SW 1271 (cell line): ENCODE results near the gene ZNF33A.
"Not testable (repeated sequence)": the region's sequence is repeated elsewhere in the genome, so short reads cannot be mapped to it uniquely, and the experiment has no call there.

ENCODE experiments used
- DNase-seq, 2 experiments: peaks; one replicate each; lab custom pipeline; 2025; lab: John Stamatoyannopoulos, UW

ZNF33A gene

DNA sequence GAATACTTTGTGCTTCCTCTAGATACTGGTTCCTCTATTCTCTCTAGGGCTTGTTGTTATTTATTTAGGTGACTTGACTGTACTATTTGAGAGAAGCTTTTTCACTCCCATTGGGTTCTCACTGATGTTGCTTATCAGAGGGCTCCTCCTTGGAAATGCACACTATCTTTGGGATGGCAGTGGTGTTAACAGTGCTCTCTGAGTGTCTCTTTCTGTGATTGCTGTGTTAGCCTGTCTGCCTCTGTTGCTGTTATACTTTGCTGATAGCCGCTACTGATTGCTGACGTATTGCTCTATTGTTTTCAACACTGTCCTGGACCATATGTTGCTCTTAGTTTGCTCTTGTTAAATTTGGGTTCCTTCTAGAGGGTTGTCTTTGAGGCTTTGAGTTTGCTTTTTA, 34.7 kb downstream of the ZNF33A start:
- no peak for DNase-seq

DNA sequence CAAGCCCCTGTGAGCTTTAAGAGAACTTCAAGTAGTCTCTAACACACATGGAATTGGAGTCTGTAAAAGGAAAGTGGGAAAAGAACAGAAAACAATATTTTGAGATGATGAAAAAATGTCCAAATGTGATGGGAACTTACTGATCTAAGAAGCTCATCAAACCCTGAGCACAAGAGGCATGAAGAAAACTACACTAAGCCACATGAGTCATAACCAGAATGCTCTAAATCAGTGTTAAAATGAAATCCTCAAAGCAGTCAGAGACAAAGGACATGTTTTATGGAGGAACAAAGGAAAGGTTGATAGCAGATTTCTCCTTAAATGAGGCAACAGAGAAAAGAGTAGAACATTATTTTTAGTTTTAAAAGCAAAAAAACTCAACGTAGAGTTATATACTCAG, 37.2 kb downstream of the ZNF33A start:
- no peak for DNase-seq

DNA sequence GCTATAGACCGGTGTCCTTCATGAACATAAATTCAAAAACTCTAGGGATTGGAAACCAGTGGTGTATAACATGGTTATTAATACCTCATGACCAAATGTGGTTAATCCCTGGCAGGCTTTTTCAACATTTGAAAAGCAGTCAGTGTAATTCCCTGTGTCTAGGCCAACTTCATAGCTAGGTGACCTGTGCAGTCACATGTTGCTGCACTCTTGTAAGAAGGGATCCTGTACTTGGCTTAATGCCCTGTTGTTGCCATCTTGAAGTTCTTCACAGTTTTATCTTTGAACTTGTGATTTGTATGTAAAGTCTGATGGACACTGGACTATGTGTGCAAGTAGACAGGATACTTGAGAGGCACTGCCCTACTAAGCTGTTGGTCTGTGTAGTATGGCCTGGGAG, 39.7 kb downstream of the ZNF33A start:
- DNase-seq = no peak

DNA sequence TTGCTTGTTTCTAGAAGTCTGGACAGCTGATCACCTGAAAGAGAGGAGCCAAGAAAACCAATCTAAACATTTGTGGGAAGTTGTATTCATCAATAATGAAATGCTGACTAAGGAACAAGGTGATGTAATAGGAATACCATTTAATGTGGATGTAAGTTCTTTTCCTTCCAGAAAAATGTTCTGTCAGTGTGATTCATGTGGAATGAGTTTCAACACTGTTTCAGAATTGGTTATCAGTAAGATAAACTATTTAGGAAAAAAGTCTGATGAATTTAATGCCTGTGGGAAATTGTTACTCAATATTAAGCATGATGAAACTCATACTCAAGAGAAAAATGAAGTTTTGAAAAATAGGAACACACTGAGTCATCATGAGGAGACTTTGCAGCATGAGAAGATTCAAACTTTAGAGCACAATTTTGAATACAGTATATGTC, 43.9 kb downstream of the ZNF33A start:
- no peak for DNase-seq

DNA sequence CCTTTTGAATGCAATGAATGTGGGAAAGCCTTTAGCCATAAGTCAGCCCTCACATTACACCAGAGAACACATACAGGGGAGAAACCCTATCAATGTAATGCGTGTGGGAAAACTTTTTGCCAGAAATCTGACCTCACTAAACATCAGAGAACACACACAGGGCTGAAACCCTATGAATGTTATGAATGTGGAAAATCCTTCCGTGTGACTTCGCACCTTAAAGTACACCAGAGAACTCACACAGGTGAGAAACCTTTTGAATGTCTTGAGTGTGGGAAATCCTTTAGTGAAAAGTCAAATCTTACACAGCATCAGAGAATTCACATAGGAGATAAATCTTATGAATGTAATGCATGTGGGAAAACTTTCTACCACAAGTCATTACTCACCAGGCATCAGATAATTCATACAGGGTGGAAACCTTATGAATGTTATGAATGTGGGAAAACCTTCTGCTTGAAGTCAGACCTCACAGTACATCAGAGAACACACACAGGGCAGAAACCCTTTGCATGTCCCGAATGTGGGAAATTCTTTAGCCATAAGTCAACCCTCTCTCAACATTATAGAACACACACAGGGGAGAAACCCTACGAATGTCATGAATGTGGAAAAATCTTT, 44.9 kb downstream of the ZNF33A start:
- not testable (repeated sequence) for DNase-seq

DNA sequence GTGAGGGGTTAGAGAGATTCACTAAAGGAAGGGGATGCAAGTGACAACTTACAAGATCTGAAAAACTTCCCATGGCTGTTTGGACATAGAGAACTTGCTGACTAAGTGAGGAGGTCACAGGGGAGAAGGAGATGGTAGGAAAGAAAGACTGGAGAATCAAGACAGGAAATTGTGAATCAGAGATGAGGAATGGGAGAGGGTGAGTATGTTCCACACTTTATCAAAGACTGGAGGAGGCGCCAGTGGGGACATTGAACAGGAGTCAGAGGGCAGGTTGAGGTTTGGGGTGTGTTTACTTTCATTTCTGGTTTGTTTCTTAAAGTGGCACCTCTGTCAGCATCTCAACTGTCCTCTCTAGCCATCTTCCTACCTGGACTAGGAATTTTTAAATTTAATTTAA, 59.2 kb downstream of the ZNF33A start:
- DNase-seq = peak in 1 of 2 experiments; percentile 29

DNA sequence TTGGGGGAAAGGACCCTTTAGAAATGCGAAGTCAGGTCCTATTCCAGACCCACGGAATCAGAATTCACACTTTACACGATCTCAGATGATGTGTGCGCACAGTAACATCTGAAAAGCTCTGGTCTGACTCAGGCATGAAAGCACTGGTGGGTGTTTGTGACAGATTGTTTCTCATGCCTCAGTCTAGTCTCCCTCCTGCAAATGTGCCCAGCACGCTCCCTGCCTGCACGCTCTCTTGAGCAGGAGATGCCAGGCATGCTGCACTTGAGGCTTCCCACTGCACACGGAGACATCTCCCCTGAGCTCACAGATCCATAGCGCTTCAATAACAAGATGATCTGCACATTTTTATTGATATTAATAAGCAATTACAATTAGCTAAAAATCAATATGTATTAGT, 60.0 kb downstream of the ZNF33A start:
- DNase-seq = no peak

DNA sequence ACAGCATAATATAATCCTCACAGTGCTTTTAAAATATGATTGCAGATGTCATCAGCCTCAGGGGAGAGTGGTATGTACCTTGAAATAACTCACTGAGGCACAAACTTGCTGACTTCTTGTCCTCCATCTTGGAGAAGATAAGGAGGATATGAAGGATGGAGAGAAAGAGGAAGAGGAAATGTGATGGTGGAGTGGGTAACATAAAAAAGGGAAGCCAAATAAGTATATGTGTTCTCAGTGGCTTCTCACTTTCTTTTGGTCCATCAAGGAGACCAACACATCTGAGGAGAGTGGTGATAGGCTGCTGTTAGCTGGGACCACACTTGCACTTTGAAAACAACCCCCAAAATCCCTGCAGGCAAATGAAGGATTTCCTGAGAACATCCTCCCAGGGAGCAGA, 62.1 kb downstream of the ZNF33A start:
- no peak for DNase-seq

DNA sequence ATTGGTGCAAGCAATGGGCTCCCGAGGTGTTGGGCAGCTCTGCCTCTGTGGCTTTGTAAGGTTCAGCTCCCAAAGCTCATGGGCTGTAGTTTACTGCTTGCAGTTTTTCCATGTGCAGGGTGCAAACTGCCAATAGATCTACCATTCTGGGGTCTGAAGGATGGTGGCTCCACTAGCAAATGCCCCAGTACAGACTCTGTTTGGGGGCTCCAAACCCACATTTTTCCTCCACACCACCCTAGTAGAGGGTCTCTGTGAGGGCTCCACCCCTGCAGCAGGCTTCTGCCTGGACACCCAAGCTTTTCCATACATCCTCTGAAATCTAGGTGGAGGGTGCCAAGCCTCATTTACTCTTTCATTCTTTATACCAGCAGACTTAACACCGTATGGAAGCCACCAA, 66.2 kb downstream of the ZNF33A start:
- no peak for DNase-seq

DNA sequence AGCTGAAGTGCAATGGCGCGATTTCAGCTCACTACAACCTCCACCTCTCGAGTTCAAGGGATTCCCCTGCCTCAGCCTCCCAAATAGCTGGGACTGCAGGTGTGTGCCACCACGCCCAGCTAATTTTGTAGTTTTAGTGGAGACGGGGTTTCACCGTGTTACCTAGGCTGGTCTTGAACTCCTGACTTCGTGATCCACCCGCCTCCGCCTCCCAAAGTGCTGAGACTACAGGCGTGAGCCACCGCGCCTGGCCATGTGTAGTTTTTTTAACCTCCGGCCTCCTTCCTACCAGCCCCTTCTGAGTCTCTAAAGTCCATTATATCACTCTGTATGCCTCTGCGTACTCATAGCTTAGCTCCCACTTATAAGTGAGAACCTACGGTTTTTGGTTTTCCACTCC, 82.8 kb downstream of the ZNF33A start:
- not testable (repeated sequence) for DNase-seq

DNA sequence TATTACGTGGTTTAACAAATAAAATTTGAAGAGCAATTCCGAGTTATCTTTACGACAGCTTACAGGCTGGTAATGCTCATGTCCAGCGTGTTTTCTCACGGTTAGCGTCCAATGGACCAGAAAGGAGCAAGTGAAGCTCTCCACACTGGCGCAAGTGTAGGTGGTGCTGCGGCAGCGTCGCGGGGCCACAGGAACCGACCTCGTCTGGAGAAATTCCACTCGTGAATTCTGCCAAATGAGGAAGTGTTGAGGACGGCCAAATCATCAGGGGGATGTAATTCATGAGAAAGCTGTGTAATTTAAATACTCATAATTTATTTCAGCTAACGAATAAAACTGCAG, 83.3 kb downstream of the ZNF33A start:
- no peak for DNase-seq

DNA sequence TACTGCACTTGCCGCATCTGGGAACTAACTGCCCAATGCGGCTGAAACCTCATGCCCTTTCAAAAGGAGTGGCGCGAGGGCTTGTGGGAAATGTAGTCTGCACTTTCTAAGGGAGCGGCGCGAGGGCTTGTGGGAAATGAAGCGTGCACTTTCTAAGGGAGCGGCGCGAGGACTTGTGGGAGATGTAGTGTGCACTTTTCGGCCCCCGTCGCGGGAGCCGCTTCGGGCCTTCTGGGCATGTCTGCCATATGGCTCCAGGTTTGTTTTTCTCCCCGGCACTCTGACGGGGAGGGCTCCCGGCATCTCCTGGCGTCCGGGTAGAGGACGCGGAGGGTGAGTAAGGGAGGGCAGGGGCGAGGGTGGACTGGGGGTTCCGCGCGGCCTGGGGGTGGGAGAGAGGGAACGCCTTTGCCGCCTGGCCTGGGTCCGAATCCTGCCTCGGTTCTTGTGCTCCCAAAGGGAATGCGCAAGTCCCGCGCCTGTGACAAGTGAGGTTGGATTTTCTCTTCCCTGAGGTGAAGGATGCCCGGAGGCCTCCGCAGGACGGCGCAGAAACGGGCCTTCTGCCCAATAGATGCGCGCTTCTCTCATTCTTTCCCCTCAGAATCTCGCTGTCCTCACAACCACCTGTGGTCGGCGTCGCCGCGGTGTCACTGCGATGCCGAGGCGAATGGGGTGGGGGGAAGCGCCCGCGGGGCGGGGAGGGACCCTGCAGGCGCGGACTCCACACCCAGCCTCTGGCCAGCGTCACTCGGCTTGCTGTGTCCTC, 83.9 kb downstream of the ZNF33A start, which contains the start of gene ZNF37A:
TSS of gene ZNF37A (plus strand) at position 180 of the 769 bp plus-strand sequence. CDS start 2,281 bp downstream, outside the sequence.
- DNase-seq = peak; percentile 81 to 89

DNA sequence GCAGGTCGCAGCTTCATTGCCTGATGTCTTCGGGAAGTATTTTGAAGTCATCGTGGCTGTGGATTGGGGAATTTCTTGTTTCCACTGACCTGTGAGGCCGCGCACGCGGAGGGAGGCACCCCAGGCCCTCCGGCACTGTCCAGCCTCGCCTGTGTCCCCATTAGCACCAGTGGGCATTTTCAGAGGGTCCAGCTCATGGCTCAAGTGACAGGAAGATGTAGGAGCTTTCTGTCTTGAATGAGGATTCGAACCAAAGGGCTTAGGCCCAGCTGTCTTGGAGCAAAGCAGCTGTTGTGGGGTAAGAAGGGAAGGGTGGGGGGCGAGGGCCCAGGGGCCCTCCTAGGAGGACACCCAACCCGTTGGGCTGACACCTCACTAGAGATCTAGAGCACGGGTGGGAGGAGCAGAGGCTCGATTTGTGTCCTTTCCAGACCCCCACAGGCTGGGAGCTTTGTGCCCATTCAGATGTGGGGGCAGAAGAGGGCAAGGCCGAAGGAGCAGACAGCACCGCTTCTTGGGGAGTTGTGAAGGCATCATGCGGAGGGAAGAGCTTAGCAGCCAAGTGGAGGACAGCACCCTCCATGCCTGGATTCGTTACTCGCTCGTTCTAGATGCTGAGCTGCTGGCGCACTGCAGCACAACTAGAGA, 84.6 kb downstream of the ZNF33A start:
- no peak for DNase-seq

DNA sequence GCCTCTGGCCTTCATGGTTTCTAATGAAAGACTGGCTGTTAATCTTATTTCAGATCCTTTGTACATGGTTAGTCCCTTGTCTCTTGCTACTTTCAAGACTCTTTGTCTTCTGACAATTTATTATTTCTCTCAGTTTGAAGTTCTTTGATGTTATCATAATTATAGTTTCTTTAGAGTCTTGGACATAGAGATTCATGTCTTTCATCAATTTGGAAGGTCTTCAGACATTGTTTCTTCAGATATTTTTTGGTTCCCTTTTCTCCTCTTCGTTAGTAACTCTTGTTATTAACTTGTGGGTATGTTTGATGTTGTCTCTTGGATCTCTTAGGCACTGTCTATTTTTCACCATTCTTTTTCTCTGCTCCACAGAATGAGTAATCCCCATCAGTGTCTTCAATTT, 92.4 kb downstream of the ZNF33A start:
- DNase-seq = no peak

DNA sequence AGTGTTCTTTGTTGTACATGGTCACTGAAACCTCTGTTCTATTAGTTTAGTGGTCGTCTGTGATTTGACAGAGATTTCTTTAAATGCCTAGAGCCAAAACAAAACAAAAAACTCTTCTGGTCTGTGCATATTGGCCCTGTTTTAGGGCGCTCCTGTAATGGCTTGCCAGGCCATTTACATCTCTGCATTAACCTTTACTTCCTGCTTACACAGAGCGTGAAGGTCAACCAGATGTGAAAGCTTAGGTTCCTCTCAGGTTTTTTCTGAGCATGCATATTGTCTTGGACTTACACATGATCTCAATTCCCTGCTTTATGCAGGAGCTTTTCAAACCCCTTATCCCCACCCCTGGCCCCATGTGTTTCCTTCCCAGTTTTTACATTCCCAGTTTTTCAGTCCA, 93.3 kb downstream of the ZNF33A start:
- no peak for DNase-seq

DNA sequence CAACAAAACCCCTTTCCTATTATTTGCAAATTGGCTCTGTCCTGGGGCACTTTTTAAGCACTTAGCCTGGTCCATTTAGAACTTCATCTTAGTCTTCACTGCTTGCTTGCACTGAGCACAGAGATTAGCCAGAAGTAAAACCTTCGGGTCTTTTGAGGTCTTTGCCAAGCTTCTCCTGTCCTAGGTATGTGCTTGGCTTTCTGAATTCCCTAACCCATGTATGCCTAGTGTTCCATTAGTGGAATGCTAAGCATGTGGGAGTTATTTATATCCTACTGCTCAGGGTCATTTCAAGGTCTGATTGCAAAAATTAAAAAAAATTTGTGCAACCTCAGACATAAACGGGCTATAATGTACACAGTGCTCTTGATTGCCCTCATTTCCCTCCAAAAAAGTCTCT, 101.7 kb downstream of the ZNF33A start:
- DNase-seq = no peak
